Stimulated activated naive CD8-positive, alpha-beta T cell treated with anti-CD3 and anti-CD28 coated beads, Interleukin-15, amount 100 ng/mL, for 72 hours (primary cell): ENCODE data around the gene ZNF526.

Experiments
- ATAC-seq: fragments of 150-1000 bp; cut with Tn5 transposase; 2 replicates; pipeline ENCODE4 v1.10.0; 2021; ENCODE audit warnings: mild to moderate bottlenecking, moderate library complexity
- DNase-seq, 2 donors: peaks; one replicate each; pipeline ENCODE4 v3.0.0; 2021 to 2022
- H3K27ac Mint-ChIP-seq, 2 donors: one replicate each; pipeline ENCODE4 v1.8.0; 2022; ENCODE audit warnings: mild to moderate bottlenecking in 2 of 2, mixed read lengths in 2 of 2, moderate library complexity in 2 of 2
- H3K27me3 Mint-ChIP-seq: one replicate; pipeline ENCODE4 v1.8.0; 2022; ENCODE audit warnings: mixed read lengths
- H3K4me1 Mint-ChIP-seq: one replicate; pipeline ENCODE4 v1.8.0; 2022; ENCODE audit warnings: mild to moderate bottlenecking, mixed read lengths
- H3K4me3 Mint-ChIP-seq, 2 donors: one replicate each; pipeline ENCODE4 v1.8.0; 2022; ENCODE audit warnings: mild to moderate bottlenecking in 2 of 2, mixed read lengths in 2 of 2, moderate library complexity in 1 of 2
- H3K9me3 Mint-ChIP-seq, 2 donors: one replicate each; pipeline ENCODE4 v1.8.0; 2022; ENCODE audit warnings: mixed read lengths in 2 of 2

ZNF526 gene

GRCh38 chr19:42229855-42230351 is 9.8 kb downstream of the ZNF526 start:
- peaks cover 63% of the 10 kb centered on the region for H3K4me1 Mint-ChIP-seq
- H3K27ac Mint-ChIP-seq, result peak overlapping the region; percentile 49 to 72
- DNase-seq, result no peak
- no peaks in the 10 kb centered on the region for H3K27me3 Mint-ChIP-seq
- no peak overlapping the region for H3K4me3 Mint-ChIP-seq
- no peaks in the 10 kb centered on the region for H3K9me3 Mint-ChIP-seq
- ATAC-seq, result no peak

GRCh38 chr19:42230571-42230970 is 10.5 kb downstream of the ZNF526 start:
- ATAC-seq (peak; percentile 5), DNase-seq (no peak)
- no peak overlapping the region for H3K27ac Mint-ChIP-seq
- no peaks in the 10 kb centered on the region for H3K27me3 Mint-ChIP-seq
- peaks cover 66% of the 10 kb centered on the region for H3K4me1 Mint-ChIP-seq
- no peaks in the 10 kb centered on the region for H3K9me3 Mint-ChIP-seq
- H3K4me3 Mint-ChIP-seq, result no peak overlapping the region

DNA sequence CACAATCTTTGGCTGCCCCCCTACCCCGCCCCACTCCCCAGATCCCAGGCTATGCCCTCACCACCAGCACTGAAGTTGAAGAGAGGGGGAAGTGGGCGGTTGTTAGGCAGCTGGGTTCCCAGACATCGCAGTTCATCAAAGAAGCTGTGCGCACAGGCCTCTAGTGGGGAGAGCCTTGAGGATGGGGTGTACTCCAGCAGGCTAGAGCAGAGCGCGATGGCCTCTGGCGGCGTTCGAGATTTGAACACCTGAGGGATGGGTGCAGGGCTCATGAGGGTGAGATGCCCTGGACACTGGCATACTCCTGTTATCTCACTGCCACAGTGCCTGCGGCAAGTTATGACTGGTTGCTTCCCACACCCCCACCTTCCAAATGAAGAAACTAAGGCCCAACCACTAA is 12.3 kb downstream of the ZNF526 start:
- peaks cover 65% of the 10 kb centered on the region for H3K4me1 Mint-ChIP-seq
- no peak overlapping the region for H3K4me3 Mint-ChIP-seq
- H3K9me3 Mint-ChIP-seq, result no peaks in the 10 kb centered on the region
- H3K27me3 Mint-ChIP-seq, result no peaks in the 10 kb centered on the region
- ATAC-seq (no peak), DNase-seq (no peak)
- H3K27ac Mint-ChIP-seq, result no peak overlapping the region

- no peak for DNase-seq
- Mint-ChIP-seq H3K4me3 (no peak overlapping the region), H3K27me3 (no peaks in the 10 kb centered on the region)
Measured at GRCh38 chr19:42233106-42233505, 13.0 kb downstream of the ZNF526 start.

GRCh38 chr19:42233678-42234292 is 13.7 kb downstream of the ZNF526 start:
- Mint-ChIP-seq H3K4me1 (peaks cover 54% of the 10 kb centered on the region), H3K4me3 (no peak overlapping the region), H3K9me3 (no peaks in the 10 kb centered on the region), H3K27me3 (no peaks in the 10 kb centered on the region), H3K27ac (peak overlapping the region in 1 of 2 donors; percentile 84)
- DNase-seq (no peak), ATAC-seq (no peak)

More at GRCh38 chr19:42233106-42233505, 13.0 kb downstream of the ZNF526 start:
- H3K27ac Mint-ChIP-seq, result peak overlapping the region in 1 of 2 donors; percentile 84
- no peaks in the 10 kb centered on the region for H3K9me3 Mint-ChIP-seq
- ATAC-seq, result no peak
- H3K4me1 Mint-ChIP-seq, result peaks cover 61% of the 10 kb centered on the region

DNA sequence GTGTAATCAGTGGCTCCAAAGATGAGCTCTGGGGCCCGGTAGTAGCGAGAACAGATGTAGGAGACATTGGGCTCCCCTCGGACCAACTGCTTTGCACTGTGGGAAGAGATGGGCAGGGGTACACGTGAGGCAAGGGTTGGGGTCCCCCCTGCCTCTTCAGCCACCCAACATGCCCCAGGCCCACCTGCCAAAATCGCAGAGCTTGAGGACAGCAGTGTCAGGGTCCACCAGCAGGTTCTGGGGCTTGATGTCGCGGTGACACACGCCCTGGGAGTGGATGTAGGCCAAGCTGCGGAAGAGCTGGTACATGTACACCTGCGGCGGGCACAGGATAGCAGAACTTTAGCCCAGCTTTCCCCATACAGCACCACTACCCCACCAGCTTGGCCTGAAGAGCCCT is 14.3 kb downstream of the ZNF526 start:
- no peaks in the 10 kb centered on the region for H3K9me3 Mint-ChIP-seq

GRCh38 chr19:42235181-42235580 is 15.1 kb downstream of the ZNF526 start:
- ATAC-seq (no peak), DNase-seq (no peak)
- Mint-ChIP-seq H3K9me3 (no peaks in the 10 kb centered on the region), H3K4me1 (peaks cover 54% of the 10 kb centered on the region), H3K27me3 (no peaks in the 10 kb centered on the region), H3K4me3 (no peak overlapping the region), H3K27ac (peak overlapping the region in 1 of 2 donors; percentile 79)

More for the DNA sequence above, 14.3 kb downstream of the ZNF526 start:
- peaks cover 54% of the 10 kb centered on the region for H3K4me1 Mint-ChIP-seq
- no peak for DNase-seq
- no peak for ATAC-seq
- H3K27me3 Mint-ChIP-seq, result no peaks in the 10 kb centered on the region
- H3K4me3 Mint-ChIP-seq, result no peak overlapping the region
- H3K27ac Mint-ChIP-seq, result peak overlapping the region in 1 of 2 donors; percentile 44

GRCh38 chr19:42239544-42240220 is 19.6 kb downstream of the ZNF526 start:
- no peak overlapping the region for H3K4me3 Mint-ChIP-seq
- H3K9me3 Mint-ChIP-seq, result no peaks in the 10 kb centered on the region
- H3K27ac Mint-ChIP-seq, result peak overlapping the region; percentile 7 to 43
- no peak for DNase-seq
- H3K4me1 Mint-ChIP-seq, result peaks cover 50% of the 10 kb centered on the region
- no peaks in the 10 kb centered on the region for H3K27me3 Mint-ChIP-seq
- ATAC-seq, result no peak

- peaks cover 54% of the 10 kb centered on the region for H3K4me1 Mint-ChIP-seq
Measured at GRCh38 chr19:42241279-42241678, 21.2 kb downstream of the ZNF526 start.

GRCh38 chr19:42242069-42242511 is 22.0 kb downstream of the ZNF526 start:
- peak overlapping the region; percentile 83 to 92 for H3K27ac Mint-ChIP-seq
- peaks cover 54% of the 10 kb centered on the region for H3K4me1 Mint-ChIP-seq
- H3K4me3 Mint-ChIP-seq, result peak overlapping the region; percentile 86 to 91
- H3K9me3 Mint-ChIP-seq, result no peaks in the 10 kb centered on the region
- DNase-seq, result no peak
- ATAC-seq, result peak; percentile 0
- no peaks in the 10 kb centered on the region for H3K27me3 Mint-ChIP-seq

More at GRCh38 chr19:42241279-42241678, 21.2 kb downstream of the ZNF526 start:
- H3K27me3 Mint-ChIP-seq, result no peaks in the 10 kb centered on the region
- DNase-seq, result no peak
- H3K9me3 Mint-ChIP-seq, result no peaks in the 10 kb centered on the region
- peak overlapping the region; percentile 86 to 91 for H3K4me3 Mint-ChIP-seq
- peak overlapping the region; percentile 38 to 83 for H3K27ac Mint-ChIP-seq
- no peak for ATAC-seq

- Mint-ChIP-seq H3K27me3 (no peaks in the 10 kb centered on the region), H3K4me1 (peaks cover 55% of the 10 kb centered on the region), H3K27ac (peak within 1 kb of the TSS; percentile 93 to 96), H3K9me3 (no peaks in the 10 kb centered on the region), H3K4me3 (peak within 1 kb of the TSS; percentile 91 to 94)
- ATAC-seq (peak; percentile 86), DNase-seq (peak; percentile 96 to 97)
Measured at GRCh38 chr19:42242512-42243409, 22.6 kb downstream of the ZNF526 start, which contains the start of gene GSK3A. TSS of gene GSK3A (minus strand) at chr19:42242602. CDS start at chr19:42242465, 137 bp downstream.

DNA sequence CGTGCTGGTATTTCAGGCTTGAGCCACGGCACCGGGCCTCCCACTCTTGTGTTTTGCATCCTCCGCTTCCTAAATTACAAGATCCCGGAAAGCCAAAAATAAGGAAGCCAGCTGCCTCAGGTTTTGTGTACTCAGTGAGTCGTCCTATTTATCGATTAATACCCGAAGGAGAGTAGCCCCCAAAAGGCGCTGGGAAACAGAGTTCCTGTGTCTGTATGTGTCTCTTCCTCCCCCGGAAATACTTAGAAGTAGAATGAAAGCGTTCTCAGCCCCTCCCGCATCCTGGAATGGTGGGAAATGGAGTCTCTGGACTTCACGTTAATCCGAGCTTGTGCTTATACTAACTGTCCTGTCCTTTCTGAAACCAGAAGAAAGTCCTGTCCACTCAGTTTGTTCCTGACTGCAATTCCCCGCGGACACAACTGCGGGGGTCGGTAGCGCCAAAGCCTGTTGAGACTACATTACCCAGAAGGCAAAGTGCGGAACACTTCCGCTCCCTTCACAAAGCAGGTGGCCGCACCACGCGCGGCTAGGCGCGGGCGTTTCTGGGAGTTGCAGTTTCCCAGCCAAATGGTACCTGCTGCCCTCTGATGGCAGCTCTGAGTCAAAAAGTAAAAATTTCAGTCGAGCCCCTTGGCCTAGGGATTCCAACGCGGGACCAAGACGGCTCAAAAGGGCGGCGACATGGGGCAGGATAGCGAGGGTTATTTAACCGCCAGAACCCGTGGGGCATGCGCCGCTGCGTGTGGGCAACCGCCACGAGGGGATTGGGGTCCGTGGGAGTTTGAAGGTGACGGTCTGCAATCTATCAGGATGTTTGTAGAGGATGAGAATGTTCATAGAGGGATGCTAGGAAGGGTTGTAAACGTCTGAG is 24.5 kb downstream of the ZNF526 start:
- Mint-ChIP-seq H3K4me3 (peak overlapping the region; percentile 86 to 94), H3K9me3 (no peaks in the 10 kb centered on the region), H3K4me1 (peaks cover 59% of the 10 kb centered on the region), H3K27ac (peak overlapping the region; percentile 96), H3K27me3 (no peaks in the 10 kb centered on the region)
- ATAC-seq, result peak; percentile 54
- peak; percentile 92 to 93 for DNase-seq

- H3K27ac Mint-ChIP-seq, result peak overlapping the region; percentile 77 to 96
- no peaks in the 10 kb centered on the region for H3K9me3 Mint-ChIP-seq
- DNase-seq (no peak), ATAC-seq (no peak)
- H3K27me3 Mint-ChIP-seq, result no peaks in the 10 kb centered on the region
- H3K4me1 Mint-ChIP-seq, result peaks cover 59% of the 10 kb centered on the region
- H3K4me3 Mint-ChIP-seq, result peak overlapping the region; percentile 86 to 94
Measured at GRCh38 chr19:42245231-42245630, 25.1 kb downstream of the ZNF526 start.

- Mint-ChIP-seq H3K4me1 (peaks cover 59% of the 10 kb centered on the region), H3K27ac (no peak overlapping the region), H3K4me3 (no peak overlapping the region), H3K9me3 (no peaks in the 10 kb centered on the region), H3K27me3 (no peaks in the 10 kb centered on the region)
- DNase-seq (no peak), ATAC-seq (no peak)
Measured at GRCh38 chr19:42246143-42246921, 26.2 kb downstream of the ZNF526 start.
